ENCODE results near the gene VAV3. TPM values are rescaled to one million over a fixed set of nuclear protein-coding genes. Genes with fewer than 3 reads are reported as not detected.

Gene VAV3
- total and polyA plus RNA-seq, 10 of the 15 experiments (the other 5 are each of a cell fraction or from before 2014, with no cell fraction given) = 0.84 to 5.5 (median 3.4) TPM

- no peak overlapping the region for H3K27ac ChIP-seq (ENCODE audit: control insufficient read depth, insufficient read depth)
These were observed 101.6 kb downstream of the VAV3 start for GRCh38 chr1:107863342-107863741.

GRCh38 chr1:107862064-107862463 is 102.9 kb downstream of the VAV3 start:
- FAIRE-seq (no peak), ATAC-seq (no peak), DNase-seq (ENCODE audit: low read depth, low spot score) (no peak)
- Histone ChIP-seq H3K36me3 (ENCODE audit: control insufficient read depth in 2 of 2, insufficient read depth in 2 of 2, low read length in 1 of 2) (no peaks in the 10 kb centered on the region), H3K4me1 (ENCODE audit: control insufficient read depth, insufficient read depth, low read length) (no peaks in the 10 kb centered on the region), H3K79me2 (ENCODE audit: control insufficient read depth, insufficient read depth, low read length) (no peaks in the 10 kb centered on the region), H3K9me3 (replicated peaks; ENCODE audit: control insufficient read depth, insufficient read depth, low read length) (no peaks in the 10 kb centered on the region), H4K20me1 (ENCODE audit: control insufficient read depth, insufficient read depth) (no peaks in the 10 kb centered on the region), H3K27ac (ENCODE audit: control insufficient read depth, insufficient read depth) (no peak overlapping the region), H3K4me3 (no peak overlapping the region), H3K4me2 (ENCODE audit: control insufficient read depth, insufficient read depth) (no peak overlapping the region), H3K9ac (ENCODE audit: control insufficient read depth, insufficient read depth, low read length) (no peak overlapping the region), H3K27me3 (replicated peaks in 1 of 2; ENCODE audit: control insufficient read depth in 2 of 2, insufficient read depth in 2 of 2, low read length in 1 of 2) (no peaks in the 10 kb centered on the region), H2AFZ (ENCODE audit: control insufficient read depth, low read depth, low read length) (no peak overlapping the region)
- ChIA-PET CTCF (no interaction called here), POLR2A (no interaction called here), RAD21 (ENCODE audit: unreplicated experiment) (no interaction called here), SMC1A (ENCODE audit: uncharacterized antibody, unreplicated experiment) (no interaction called here)
- intact Hi-C loops (cut with micrococcal nuclease; ENCODE audit: unreplicated experiment) = no loop called here
- BruUV-seq (replicated peaks) = no TSS peak
- in situ Hi-C loops (cut with MboI) = no loop called here
- WGBS (ENCODE audit: insufficient coverage, insufficient replicate concordance, low lambda C conversion rate, missing lambda C conversion rate) = 60% methylated on average over 1 of the region's 2 CpGs
- TF ChIP-seq IRF3 (IDR thresholded peaks at IDR 0.05) (no peak), E4F1 (IDR thresholded peaks at IDR 0.05; ENCODE audit: borderline replicate concordance, partially characterized antibody) (no peak), PAX8 (IDR thresholded peaks at IDR 0.05) (no peak), CUX1 (IDR thresholded peaks at IDR 0.05; ENCODE audit: insufficient replicate concordance, low read depth, low read length) (no peak), EGR1 (IDR thresholded peaks at IDR 0.05; ENCODE audit: borderline replicate concordance in 1 of 2, low read depth in 2 of 2, low read length in 2 of 2) (no peak), NRF1 (conservative IDR thresholded peaks at IDR 0.05; ENCODE audit: low read depth, low read length) (no peak), FOXM1 (IDR thresholded peaks at IDR 0.05; ENCODE audit: low read depth, low read length) (no peak), ZNF622 (IDR thresholded peaks at IDR 0.05) (no peak)

More at GRCh38 chr1:107863342-107863741, 101.6 kb downstream of the VAV3 start:
- RAD21 ChIA-PET (ENCODE audit: unreplicated experiment) = no interaction called here
- no peaks in the 10 kb centered on the region for H3K27me3 ChIP-seq (replicated peaks in 1 of 2; ENCODE audit: control insufficient read depth in 2 of 2, insufficient read depth in 2 of 2, low read length in 1 of 2)
- no peak for ATAC-seq
- intact Hi-C loops (cut with micrococcal nuclease; ENCODE audit: unreplicated experiment) (no loop called here), in situ Hi-C loops (cut with MboI) (no loop called here)
- no peaks in the 10 kb centered on the region for H3K36me3 ChIP-seq (ENCODE audit: control insufficient read depth in 2 of 2, insufficient read depth in 2 of 2, low read length in 1 of 2)
- no peaks in the 10 kb centered on the region for H3K79me2 ChIP-seq (ENCODE audit: control insufficient read depth, insufficient read depth, low read length)
- CTCF ChIA-PET = no interaction called here
- FAIRE-seq = no peak
- no peak overlapping the region for H2AFZ ChIP-seq (ENCODE audit: control insufficient read depth, low read depth, low read length)
- H3K4me2 ChIP-seq (ENCODE audit: control insufficient read depth, insufficient read depth) = no peak overlapping the region
- H4K20me1 ChIP-seq (ENCODE audit: control insufficient read depth, insufficient read depth) = no peaks in the 10 kb centered on the region
- H3K9me3 ChIP-seq (replicated peaks; ENCODE audit: control insufficient read depth, insufficient read depth, low read length) = no peaks in the 10 kb centered on the region
- DNase-seq (ENCODE audit: low read depth, low spot score) = no peak
- H3K9ac ChIP-seq (ENCODE audit: control insufficient read depth, insufficient read depth, low read length) = no peak overlapping the region
- no TSS peak for BruUV-seq (replicated peaks)
- 78% methylated on average over 4 of the region's 4 CpGs for WGBS (ENCODE audit: insufficient coverage, insufficient replicate concordance, low lambda C conversion rate, missing lambda C conversion rate)
- TF ChIP-seq KAT2A (conservative IDR thresholded peaks at IDR 0.05; ENCODE audit: control insufficient read depth, low read depth, low read length) (no peak), TCF3 (IDR thresholded peaks at IDR 0.05; ENCODE audit: borderline replicate concordance, insufficient read depth, low read depth, low read length) (no peak), PAX8 (IDR thresholded peaks at IDR 0.05) (no peak)
- no peaks in the 10 kb centered on the region for H3K4me1 ChIP-seq (ENCODE audit: control insufficient read depth, insufficient read depth, low read length)
- H3K4me3 ChIP-seq = no peak overlapping the region
- SMC1A ChIA-PET (ENCODE audit: uncharacterized antibody, unreplicated experiment) = no interaction called here
- POLR2A ChIA-PET = no interaction called here

Measured in GM12878 (cell line).